ENCODE measurements around the gene C17orf78. TPM values are rescaled to one million over a fixed set of nuclear protein-coding genes. Genes with fewer than 3 reads are reported as not detected.
"Not testable (repeated sequence)": the region's sequence is repeated elsewhere in the genome, so short reads cannot be mapped to it uniquely, and the experiment has no call there.

The C17orf78 gene
- total RNA-seq, 1 donor from 2014 or later = not detected

DNA sequence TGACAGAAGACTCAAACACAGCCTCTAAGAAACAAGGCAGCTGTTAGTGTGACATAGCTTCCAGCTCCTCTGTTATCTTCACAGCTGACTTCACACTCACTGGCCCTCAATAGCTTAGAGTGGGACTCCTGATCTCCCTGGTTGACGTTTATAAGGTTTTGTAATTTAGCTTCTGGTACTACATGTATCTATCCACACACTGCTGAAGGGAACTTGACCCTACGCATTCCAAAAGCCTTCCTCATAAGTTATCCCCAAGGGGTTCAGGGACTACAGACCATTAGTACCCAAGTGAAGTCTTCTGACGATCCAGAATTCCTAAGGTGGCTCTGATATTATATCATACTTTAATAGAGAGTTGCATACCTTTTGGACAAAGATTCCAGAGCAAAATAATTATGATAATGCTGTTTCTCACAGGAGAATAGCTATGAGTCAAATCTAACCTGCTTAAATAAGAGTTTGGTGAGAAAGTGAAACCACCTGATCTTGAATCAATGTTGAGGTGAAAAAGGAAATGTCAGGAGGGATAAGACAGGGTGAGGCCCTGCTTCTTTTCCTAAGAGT is 16.3 kb downstream of the C17orf78 start:
- DNase-seq (no peak), ATAC-seq (ENCODE audit: low read depth) (no peak)
- Mint-ChIP-seq H3K4me1 (peaks cover 7% of the 10 kb centered on the region), H3K36me3 (ENCODE audit: low read depth) (no peaks in the 10 kb centered on the region), H3K4me3 (no peak overlapping the region), H3K27ac (no peak overlapping the region), H3K9me3 (no peaks in the 10 kb centered on the region), H3K27me3 (no peaks in the 10 kb centered on the region)
- TF ChIP-seq, protein P1, sequence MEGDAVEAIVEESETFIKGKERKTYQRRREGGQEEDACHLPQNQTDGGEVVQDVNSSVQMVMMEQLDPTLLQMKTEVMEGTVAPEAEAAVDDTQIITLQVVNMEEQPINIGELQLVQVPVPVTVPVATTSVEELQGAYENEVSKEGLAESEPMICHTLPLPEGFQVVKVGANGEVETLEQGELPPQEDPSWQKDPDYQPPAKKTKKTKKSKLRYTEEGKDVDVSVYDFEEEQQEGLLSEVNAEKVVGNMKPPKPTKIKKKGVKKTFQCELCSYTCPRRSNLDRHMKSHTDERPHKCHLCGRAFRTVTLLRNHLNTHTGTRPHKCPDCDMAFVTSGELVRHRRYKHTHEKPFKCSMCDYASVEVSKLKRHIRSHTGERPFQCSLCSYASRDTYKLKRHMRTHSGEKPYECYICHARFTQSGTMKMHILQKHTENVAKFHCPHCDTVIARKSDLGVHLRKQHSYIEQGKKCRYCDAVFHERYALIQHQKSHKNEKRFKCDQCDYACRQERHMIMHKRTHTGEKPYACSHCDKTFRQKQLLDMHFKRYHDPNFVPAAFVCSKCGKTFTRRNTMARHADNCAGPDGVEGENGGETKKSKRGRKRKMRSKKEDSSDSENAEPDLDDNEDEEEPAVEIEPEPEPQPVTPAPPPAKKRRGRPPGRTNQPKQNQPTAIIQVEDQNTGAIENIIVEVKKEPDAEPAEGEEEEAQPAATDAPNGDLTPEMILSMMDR (IDR thresholded peaks at IDR 0.05) = no peak
- POLR2A ChIA-PET = interaction anchor here (0.6 kb wide), 1 partner anchor 15 kb away, joined by 3 read pairs; the partner anchor contains the start of genes ACACA and TADA2A
- intact Hi-C loops (cut with micrococcal nuclease) = no loop called here
- CTCF ChIA-PET = interaction anchor here (0.5 to 1.4 kb wide), 2 partner anchors 19 to 1761 kb away, joined by 3 read pairs; no protein-coding TSS in a partner anchor

DNA sequence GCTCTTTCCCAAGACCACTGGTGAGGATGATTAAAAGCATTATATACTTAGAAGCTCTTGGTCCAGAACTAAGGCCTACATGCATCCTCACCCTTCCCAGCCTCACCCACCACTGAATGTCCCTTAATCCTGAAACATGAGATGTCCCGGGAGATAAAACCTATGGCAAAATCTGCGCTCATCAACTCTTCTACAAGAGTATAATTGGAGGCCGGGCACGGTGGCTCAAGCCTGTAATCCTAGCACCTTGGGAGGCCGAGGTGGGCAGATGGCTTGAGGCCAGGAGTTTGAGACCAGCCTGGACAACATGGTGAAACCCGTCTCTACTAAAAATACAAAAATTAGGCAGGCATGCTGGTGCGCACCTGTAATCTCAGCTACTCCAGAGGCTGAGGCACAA is 17.6 kb downstream of the C17orf78 start:
- POLR2A ChIA-PET = no interaction called here
- no peak overlapping the region for H3K27ac Mint-ChIP-seq
- no peak overlapping the region for H3K4me3 Mint-ChIP-seq
- intact Hi-C loops (cut with micrococcal nuclease) = no loop called here
- TF ChIP-seq, protein P1 (IDR thresholded peaks at IDR 0.05) = no peak
- CTCF ChIA-PET = no interaction called here
- H3K9me3 Mint-ChIP-seq = no peaks in the 10 kb centered on the region
- no peaks in the 10 kb centered on the region for H3K27me3 Mint-ChIP-seq
- no peak for DNase-seq
- no peaks in the 10 kb centered on the region for H3K36me3 Mint-ChIP-seq (ENCODE audit: low read depth)
- peaks cover 11% of the 10 kb centered on the region for H3K4me1 Mint-ChIP-seq
- no peak for ATAC-seq (ENCODE audit: low read depth)

DNA sequence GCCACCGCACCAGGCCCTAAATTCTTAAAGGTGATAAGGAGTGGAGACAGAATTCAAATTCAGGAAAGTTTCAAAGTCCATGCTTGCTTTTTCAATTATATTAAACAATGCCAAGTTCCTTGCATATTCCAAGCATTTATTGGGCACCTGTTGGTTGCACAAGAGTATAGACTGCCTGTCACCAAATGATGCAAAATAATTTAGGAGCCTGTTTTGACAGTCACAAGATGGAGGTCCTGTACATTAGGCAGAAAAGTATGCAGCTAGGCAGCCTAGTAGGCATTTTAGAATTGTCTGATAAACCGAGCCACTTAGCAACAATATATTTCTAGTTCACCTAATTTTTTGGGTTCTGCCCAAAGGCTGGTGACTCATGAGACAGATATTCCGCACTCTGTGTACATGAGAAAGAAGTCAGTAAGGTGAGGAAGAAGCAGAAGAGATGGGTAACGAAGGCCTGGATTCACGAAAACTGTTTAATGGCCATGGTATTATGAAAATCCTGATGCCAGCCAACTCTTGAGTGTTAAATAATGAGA is 23.5 kb downstream of the C17orf78 start:
- Mint-ChIP-seq H3K4me3 (no peak overlapping the region), H3K9me3 (no peaks in the 10 kb centered on the region), H3K36me3 (ENCODE audit: low read depth) (no peaks in the 10 kb centered on the region), H3K27ac (no peak overlapping the region), H3K4me1 (peaks cover 16% of the 10 kb centered on the region), H3K27me3 (no peaks in the 10 kb centered on the region)
- DNase-seq (no peak), ATAC-seq (ENCODE audit: low read depth) (no peak)
- intact Hi-C loops (cut with micrococcal nuclease) = no loop called here
- CTCF ChIA-PET = interaction anchor here (1.8 kb wide), 1 partner anchor 26 kb away, joined by 5 read pairs; no protein-coding TSS in a partner anchor
- POLR2A ChIA-PET = no interaction called here
- TF ChIP-seq, protein P1 (IDR thresholded peaks at IDR 0.05) = no peak

DNA sequence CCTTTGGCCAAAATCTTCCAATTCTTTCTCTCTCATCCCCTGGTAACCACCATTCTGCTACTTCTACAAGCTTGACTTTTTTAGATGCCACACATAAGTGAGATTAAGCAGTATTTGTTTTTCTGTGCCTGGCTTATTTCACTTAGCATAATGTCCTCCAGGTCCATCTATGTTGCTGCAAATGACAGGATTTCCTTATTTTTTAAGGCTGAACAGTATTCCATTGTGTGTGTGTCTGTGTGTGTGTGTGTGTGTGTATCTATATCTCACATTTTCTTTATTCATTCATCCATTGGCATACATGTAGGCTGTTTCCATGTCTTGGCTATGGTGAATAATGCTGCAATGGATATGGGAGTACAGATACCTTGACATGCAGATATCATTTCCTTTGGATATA is 24.7 kb downstream of the C17orf78 start:
- TF ChIP-seq, protein P1 (IDR thresholded peaks at IDR 0.05) = no peak
- H3K4me1 Mint-ChIP-seq = peaks cover 24% of the 10 kb centered on the region
- no peak overlapping the region for H3K4me3 Mint-ChIP-seq
- ATAC-seq (ENCODE audit: low read depth) (no peak), DNase-seq (no peak)
- intact Hi-C loops (cut with micrococcal nuclease) = no loop called here
- no peaks in the 10 kb centered on the region for H3K9me3 Mint-ChIP-seq
- no peaks in the 10 kb centered on the region for H3K27me3 Mint-ChIP-seq
- H3K36me3 Mint-ChIP-seq (ENCODE audit: low read depth) = no peaks in the 10 kb centered on the region
- POLR2A ChIA-PET = no interaction called here
- CTCF ChIA-PET = interaction anchor here (1.8 kb wide), 1 partner anchor 27 kb away, joined by 5 read pairs; no protein-coding TSS in a partner anchor
- H3K27ac Mint-ChIP-seq = no peak overlapping the region

DNA sequence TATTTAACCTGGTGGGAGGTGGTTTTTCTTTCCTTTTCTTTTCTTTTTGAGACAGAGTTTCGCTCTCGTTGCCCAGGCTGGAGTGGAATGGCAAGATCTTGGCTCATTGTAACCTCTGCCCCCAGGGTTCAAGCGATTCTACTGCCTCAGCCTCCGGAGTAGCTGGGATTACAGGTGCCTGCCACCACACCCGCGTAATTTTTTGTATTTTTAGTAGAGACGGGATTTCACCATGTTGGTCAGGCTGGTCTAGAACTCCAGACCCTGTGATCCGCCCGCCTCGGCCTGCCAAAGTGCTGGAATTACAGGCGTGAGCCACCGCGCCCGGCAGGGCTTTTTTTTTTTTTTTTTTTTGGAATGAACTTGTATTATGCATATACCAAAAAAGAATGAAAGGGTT is 29.7 kb downstream of the C17orf78 start:
- Mint-ChIP-seq H3K27ac (peak overlapping the region; percentile 92), H3K4me3 (peak overlapping the region; percentile 97), H3K4me1 (peaks cover 36% of the 10 kb centered on the region)
- DNase-seq; H3K9me3 Mint-ChIP-seq; ATAC-seq (ENCODE audit: low read depth); POLR2A ChIA-PET; H3K27me3 Mint-ChIP-seq; H3K36me3 Mint-ChIP-seq (ENCODE audit: low read depth); intact Hi-C loops (cut with micrococcal nuclease): not testable (repeated sequence)
- CTCF ChIA-PET = interaction anchor here (1.2 kb wide), 1 partner anchor 32 kb away, joined by 3 read pairs; no protein-coding TSS in a partner anchor

Measured in activated B cell treated with CpG ODN at 0.5 μM for 24 hours (primary cell).